Keratinocyte (primary cell): ENCODE results near the gene PRPF6. TPM values are rescaled to one million over a fixed set of nuclear protein-coding genes. Genes with fewer than 3 reads are reported as not detected.
"Not testable (repeated sequence)": the region's sequence is repeated elsewhere in the genome, so short reads cannot be mapped to it uniquely, and the experiment has no call there.

Experiments used
- DNase-seq: peaks from one replicate; pipeline ENCODE4 v3.0.0-alpha.2; 2011; ENCODE audit warnings: low read depth, missing footprints, low spot score
- FAIRE-seq: peaks from 2 replicates; lab custom pipeline; 2011; peaks lifted over from hg19 to GRCh38; lab: Jason Lieb, UNC
- H2AFZ ChIP-seq: 2 replicates; pipeline ENCODE4 v1.6.0; 2012; ENCODE audit warnings: low read length, control low read depth, inconsistent platforms; ENCODE audit not compliant: control insufficient read depth
- H3K27ac ChIP-seq: 2 replicates; pipeline ENCODE4 v1.5.1; 2011; ENCODE audit warnings: low read length; ENCODE audit not compliant: control insufficient read depth, insufficient read depth
- H3K27me3 ChIP-seq: 3 replicates; pipeline ENCODE4 v1.6.0; 2011; ENCODE audit warnings: low read length; ENCODE audit not compliant: control insufficient read depth, insufficient read depth; ENCODE audit errors: extremely low read depth
- H3K36me3 ChIP-seq, 2 experiments: 2 replicates in 1 of 2; 3 replicates in 1 of 2; pipeline ENCODE4 v1.5.1; 2011; ENCODE audit warnings: low read length in 2 of 2, mild to moderate bottlenecking in 1 of 2; ENCODE audit not compliant: control insufficient read depth in 2 of 2, insufficient read depth in 2 of 2; ENCODE audit errors: extremely low read depth in 1 of 2
- H3K4me1 ChIP-seq: 3 replicates; pipeline ENCODE4 v1.5.1; 2011; ENCODE audit warnings: low read length; ENCODE audit not compliant: control insufficient read depth, insufficient read depth; ENCODE audit errors: extremely low read depth
- H3K4me2 ChIP-seq: 3 replicates; pipeline ENCODE4 v1.6.0; 2011; ENCODE audit warnings: low read depth, low read length; ENCODE audit not compliant: control insufficient read depth, insufficient read depth; ENCODE audit errors: extremely low read depth
- H3K4me3 ChIP-seq, 3 experiments: fragments of 200-600 bp in 1 of 3; sonication (generic) in 1 of 3; 2 replicates in 2 of 3; 3 replicates in 1 of 3; pipeline ENCODE4 v1.5.1; 2011 to 2016; ENCODE audit warnings: low read length in 3 of 3, mild to moderate bottlenecking in 3 of 3, control low read depth in 2 of 3, inconsistent platforms in 1 of 3, low read depth in 1 of 3, mixed read lengths in 1 of 3, mixed run types in 1 of 3, moderate library complexity in 1 of 3; ENCODE audit not compliant: control insufficient read depth in 2 of 3, insufficient read depth in 2 of 3; ENCODE audit errors: extremely low read depth in 1 of 3
- H3K79me2 ChIP-seq: 2 replicates; pipeline ENCODE4 v1.6.0; 2012; ENCODE audit warnings: low read length; ENCODE audit not compliant: control insufficient read depth, insufficient read depth
- H3K9ac ChIP-seq: 3 replicates; pipeline ENCODE4 v1.6.0; 2011; ENCODE audit warnings: low read length; ENCODE audit not compliant: control insufficient read depth, insufficient read depth; ENCODE audit errors: extremely low read depth
- H3K9me1 ChIP-seq: 3 replicates; pipeline ENCODE4 v1.6.0; 2011; ENCODE audit warnings: low read length; ENCODE audit not compliant: control insufficient read depth, insufficient read depth; ENCODE audit errors: extremely low read depth
- H3K9me3 ChIP-seq: 2 replicates; pipeline ENCODE4 v1.5.1; 2012; ENCODE audit warnings: low read depth, low read length; ENCODE audit not compliant: control insufficient read depth
- H4K20me1 ChIP-seq: 3 replicates; pipeline ENCODE4 v1.6.0; 2011; ENCODE audit warnings: low read length; ENCODE audit not compliant: control insufficient read depth, insufficient read depth; ENCODE audit errors: extremely low read depth
- CTCF ChIP-seq, 3 experiments: IDR thresholded peaks in 1 of 3; conservative IDR thresholded peaks in 1 of 3; optimal IDR thresholded peaks in 1 of 3; 2 replicates in 2 of 3; 3 replicates in 1 of 3; pipeline versions ENCODE3 to v1.5.1; 2011; ENCODE audit warnings: low read length in 3 of 3, mild to moderate bottlenecking in 3 of 3, moderate library complexity in 2 of 3, control low read depth in 1 of 3, inconsistent platforms in 1 of 3; ENCODE audit not compliant: insufficient read depth in 2 of 3; ENCODE audit errors: extremely low read depth in 1 of 3
- EZH2 ChIP-seq: IDR thresholded peaks from one replicate; pipeline ENCODE4 v1.6.1; 2012; ENCODE audit warnings: inconsistent platforms, mild to moderate bottlenecking, low read length, moderate library complexity
- dilution Hi-C: fragments of 300-500 bp; cut with MboI; formaldehyde crosslinking; loops from one replicate; pipeline ENCODE4 v1.7.0; 2020; ENCODE audit warnings: low sequenced_read_pairs; ENCODE audit not compliant: extremely low pct_ligation_motif_present
- polyA plus RNA-seq, 5 experiments: library from polyadenylated mRNA; depleted of rRNA in 3 of 5; stranded (reverse) in 3 of 5; stranded (forward) in 1 of 5; unstranded in 1 of 5; fragments of >200 nt; gene quantifications; 1 replicate in 1 of 5; 2 replicates in 3 of 5; 3 replicates in 1 of 5; pipeline versions ENCODE4 v1.2.1 to v1.2.3, GENCODE V29; 2011 to 2012; ENCODE audit warnings: missing spikeins in 2 of 5, low read depth in 1 of 5, low replicate concordance in 1 of 5

Gene PRPF6
- polyA plus RNA-seq, 1 donor (not counting 4 experiments of a cell fraction or from before 2014, with no cell fraction given), result 30.5 TPM

GRCh38 chr20:64011366-64011779 is 30.4 kb downstream of the PRPF6 start:
- Histone ChIP-seq H3K4me2 (no peak overlapping the region), H3K79me2 (peaks cover 3% of the 10 kb centered on the region), H2AFZ (no peak overlapping the region), H3K9ac (no peak overlapping the region), H3K9me3 (no peaks in the 10 kb centered on the region), H3K4me3 (no peak overlapping the region), H4K20me1 (no peaks in the 10 kb centered on the region), H3K27ac (no peak overlapping the region), H3K9me1 (no peaks in the 10 kb centered on the region), H3K4me1 (peaks cover 9% of the 10 kb centered on the region), H3K36me3 (peaks cover 22 to 42% of the 10 kb centered on the region in 2 experiments), H3K27me3 (no peaks in the 10 kb centered on the region)
- dilution Hi-C loops, result no loop called here
- FAIRE-seq, result no peak
- DNase-seq, result no peak
- TF ChIP-seq EZH2, result no peak
- TF ChIP-seq CTCF (optimal IDR thresholded peaks at IDR 0.05 in 1 of 3, IDR thresholded peaks at IDR 0.05 in 1 of 3, conservative IDR thresholded peaks at IDR 0.05 in 1 of 3; ENCODE audit: extremely low read depth in 1 of 3, insufficient read depth in 2 of 3, low read length in 3 of 3), result no peak

- H3K4me3 ChIP-seq, H3K4me2 ChIP-seq, DNase-seq, dilution Hi-C loops, H3K9me3 ChIP-seq, H3K4me1 ChIP-seq, H3K79me2 ChIP-seq, H2AFZ ChIP-seq, H3K9ac ChIP-seq, H3K9me1 ChIP-seq, H3K27me3 ChIP-seq, FAIRE-seq, H3K27ac ChIP-seq, H4K20me1 ChIP-seq: not testable (repeated sequence)
- peaks cover 18 to 39% of the 10 kb centered on the region in 2 experiments for H3K36me3 ChIP-seq
These were observed 31.6 kb downstream of the PRPF6 start for GRCh38 chr20:64012385-64013154.
